Ovary (tissue), 3 donors: ENCODE measurements around the gene CAVIN1.

ENCODE experiments used
- EP300 ChIP-seq: sonication (generic); formaldehyde crosslinking; IDR thresholded peaks from one replicate; pipeline ENCODE4 v1.6.1; 2017; ENCODE audit warnings: antibody characterized with exemption
- TF ChIP-seq, protein P1 (sequence below), 3 donors: fragments of 450-650 bp in 2 of 3; fragments of 200-600 bp in 1 of 3; IDR thresholded peaks; one replicate each; pipeline versions ENCODE4 v1.5.1 to v1.8.0; 2016 to 2022; ENCODE audit warnings: antibody characterized with exemption in 3 of 3, mild to moderate bottlenecking in 1 of 3
- donor health status: DM: no; HTN: no; CAD: no.

DNA sequence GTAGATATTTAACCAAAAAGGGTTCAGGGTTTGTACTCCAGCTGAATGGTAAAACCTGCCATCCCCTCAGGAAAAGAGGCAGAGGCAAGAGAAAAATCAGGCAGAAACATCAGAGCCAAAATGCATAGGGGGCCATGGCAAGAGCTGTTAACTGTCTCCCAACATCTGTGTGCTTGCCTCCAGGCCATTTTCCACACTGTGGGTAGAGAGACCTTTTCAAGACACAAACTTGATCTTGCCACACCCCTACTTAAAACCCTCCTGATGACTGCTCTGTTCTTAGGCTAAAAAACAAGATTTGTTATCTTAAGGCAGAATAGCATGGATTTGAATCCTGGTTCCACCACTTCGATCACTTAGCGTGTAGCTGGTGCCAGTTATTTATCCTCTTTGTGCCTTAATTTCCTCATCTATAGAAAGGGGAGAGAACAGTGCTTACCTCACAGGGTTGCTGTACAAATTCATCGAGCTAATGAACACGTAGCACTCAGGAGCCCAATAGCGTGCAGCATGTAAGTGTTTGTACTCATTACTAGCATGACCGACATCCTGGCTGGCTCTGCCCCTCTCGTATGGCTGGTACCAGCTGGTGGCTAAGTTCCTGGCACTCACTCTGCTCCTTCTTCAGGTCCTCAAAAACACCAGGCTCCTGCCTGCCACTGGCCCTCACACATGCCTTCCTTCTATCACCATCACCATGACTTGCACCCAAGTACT is 60.7 kb downstream of the CAVIN1 start:
- TF ChIP-seq, protein P1, sequence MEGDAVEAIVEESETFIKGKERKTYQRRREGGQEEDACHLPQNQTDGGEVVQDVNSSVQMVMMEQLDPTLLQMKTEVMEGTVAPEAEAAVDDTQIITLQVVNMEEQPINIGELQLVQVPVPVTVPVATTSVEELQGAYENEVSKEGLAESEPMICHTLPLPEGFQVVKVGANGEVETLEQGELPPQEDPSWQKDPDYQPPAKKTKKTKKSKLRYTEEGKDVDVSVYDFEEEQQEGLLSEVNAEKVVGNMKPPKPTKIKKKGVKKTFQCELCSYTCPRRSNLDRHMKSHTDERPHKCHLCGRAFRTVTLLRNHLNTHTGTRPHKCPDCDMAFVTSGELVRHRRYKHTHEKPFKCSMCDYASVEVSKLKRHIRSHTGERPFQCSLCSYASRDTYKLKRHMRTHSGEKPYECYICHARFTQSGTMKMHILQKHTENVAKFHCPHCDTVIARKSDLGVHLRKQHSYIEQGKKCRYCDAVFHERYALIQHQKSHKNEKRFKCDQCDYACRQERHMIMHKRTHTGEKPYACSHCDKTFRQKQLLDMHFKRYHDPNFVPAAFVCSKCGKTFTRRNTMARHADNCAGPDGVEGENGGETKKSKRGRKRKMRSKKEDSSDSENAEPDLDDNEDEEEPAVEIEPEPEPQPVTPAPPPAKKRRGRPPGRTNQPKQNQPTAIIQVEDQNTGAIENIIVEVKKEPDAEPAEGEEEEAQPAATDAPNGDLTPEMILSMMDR (IDR thresholded peaks at IDR 0.05) = no peak
- no peak for TF ChIP-seq EP300
